Right lobe of liver (tissue), 4 donors: ENCODE measurements around the gene RTCA.

ENCODE experiments used
- POLR2A ChIP-seq: fragments of 450-650 bp; IDR thresholded peaks from one replicate; pipeline ENCODE4 v1.6.1; 2017; ENCODE audit warnings: antibody characterized with exemption, mild to moderate bottlenecking
- TF ChIP-seq, protein P1 (sequence below), 4 donors: fragments of 200-600 bp in 3 of 4; fragments of 450-650 bp in 1 of 4; IDR thresholded peaks; one replicate each; pipeline versions ENCODE4 v1.5.1 to v1.8.0; 2016 to 2022; ENCODE audit warnings: antibody characterized with exemption in 4 of 4, mild to moderate bottlenecking in 2 of 4
- donor health status: DM: no; HTN: no; CAD: no.
- donor health status: DM: no; HTN: no; CAD: no.
- donor health status: DM: no; HTN: yes; CAD: no.

- TF ChIP-seq, protein P1, sequence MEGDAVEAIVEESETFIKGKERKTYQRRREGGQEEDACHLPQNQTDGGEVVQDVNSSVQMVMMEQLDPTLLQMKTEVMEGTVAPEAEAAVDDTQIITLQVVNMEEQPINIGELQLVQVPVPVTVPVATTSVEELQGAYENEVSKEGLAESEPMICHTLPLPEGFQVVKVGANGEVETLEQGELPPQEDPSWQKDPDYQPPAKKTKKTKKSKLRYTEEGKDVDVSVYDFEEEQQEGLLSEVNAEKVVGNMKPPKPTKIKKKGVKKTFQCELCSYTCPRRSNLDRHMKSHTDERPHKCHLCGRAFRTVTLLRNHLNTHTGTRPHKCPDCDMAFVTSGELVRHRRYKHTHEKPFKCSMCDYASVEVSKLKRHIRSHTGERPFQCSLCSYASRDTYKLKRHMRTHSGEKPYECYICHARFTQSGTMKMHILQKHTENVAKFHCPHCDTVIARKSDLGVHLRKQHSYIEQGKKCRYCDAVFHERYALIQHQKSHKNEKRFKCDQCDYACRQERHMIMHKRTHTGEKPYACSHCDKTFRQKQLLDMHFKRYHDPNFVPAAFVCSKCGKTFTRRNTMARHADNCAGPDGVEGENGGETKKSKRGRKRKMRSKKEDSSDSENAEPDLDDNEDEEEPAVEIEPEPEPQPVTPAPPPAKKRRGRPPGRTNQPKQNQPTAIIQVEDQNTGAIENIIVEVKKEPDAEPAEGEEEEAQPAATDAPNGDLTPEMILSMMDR (IDR thresholded peaks at IDR 0.05): no peak
- no peak for TF ChIP-seq POLR2A
These were observed 19.3 kb upstream of the RTCA start for GRCh38 chr1:100246738-100247137.
